RCC 7860 (cell line): ENCODE data around the gene UGCG.
A peak's percentile ranks its signal among the peaks of the same experiment; 100 is the strongest.
"Not testable (repeated sequence)": the region's sequence is repeated elsewhere in the genome, so short reads cannot be mapped to it uniquely, and the experiment has no call there.

Experiments used
- DNase-seq: peaks from one replicate; pipeline ENCODE4 v3.0.0-alpha.2; 2015; ENCODE audit warnings: low spot score
- FAIRE-seq: peaks from 2 replicates; lab custom pipeline; 2012; peaks lifted over from hg19 to GRCh38; lab: Jason Lieb, UNC

Gene UGCG

DNA sequence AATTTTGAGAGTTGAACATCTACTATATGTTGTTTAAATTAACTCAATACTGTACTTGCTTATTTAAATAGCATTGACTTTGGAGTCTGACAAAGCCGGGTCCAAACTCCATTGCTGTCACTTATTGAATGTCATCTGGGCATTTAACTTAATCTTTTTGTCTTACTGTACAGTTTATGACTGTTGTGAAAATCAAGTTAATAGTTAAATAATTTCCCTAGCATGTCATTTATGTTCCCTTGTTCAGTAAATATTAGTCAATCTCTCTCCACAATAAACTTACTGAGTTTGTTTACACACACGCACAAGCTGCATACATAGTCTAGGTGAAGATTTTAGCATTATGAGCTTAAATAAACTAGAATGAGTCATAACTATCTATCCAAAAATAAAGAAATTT, 6.3 kb upstream of the UGCG start:
- no peak for DNase-seq
- FAIRE-seq = no peak

DNA sequence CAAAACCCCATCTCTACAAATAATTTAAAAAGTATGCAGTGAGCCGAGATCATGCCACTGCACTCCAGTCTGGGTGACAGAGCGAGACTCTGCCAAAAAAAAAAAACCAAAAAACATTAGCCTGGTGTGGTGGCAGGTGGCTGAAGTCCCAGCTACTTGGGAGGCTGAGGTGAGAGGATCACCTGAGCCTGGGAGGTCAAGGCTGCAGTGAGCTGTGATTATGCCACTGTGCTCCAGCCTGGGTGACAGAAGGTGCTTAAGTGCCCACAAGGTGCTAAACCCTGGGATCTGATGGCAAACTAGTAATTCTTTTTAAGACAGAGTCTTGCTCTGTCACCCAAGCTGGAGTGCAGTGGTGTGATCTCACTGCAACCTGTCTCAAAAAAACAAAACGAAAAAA, 5.7 kb upstream of the UGCG start:
- not testable (repeated sequence) for DNase-seq, FAIRE-seq

DNA sequence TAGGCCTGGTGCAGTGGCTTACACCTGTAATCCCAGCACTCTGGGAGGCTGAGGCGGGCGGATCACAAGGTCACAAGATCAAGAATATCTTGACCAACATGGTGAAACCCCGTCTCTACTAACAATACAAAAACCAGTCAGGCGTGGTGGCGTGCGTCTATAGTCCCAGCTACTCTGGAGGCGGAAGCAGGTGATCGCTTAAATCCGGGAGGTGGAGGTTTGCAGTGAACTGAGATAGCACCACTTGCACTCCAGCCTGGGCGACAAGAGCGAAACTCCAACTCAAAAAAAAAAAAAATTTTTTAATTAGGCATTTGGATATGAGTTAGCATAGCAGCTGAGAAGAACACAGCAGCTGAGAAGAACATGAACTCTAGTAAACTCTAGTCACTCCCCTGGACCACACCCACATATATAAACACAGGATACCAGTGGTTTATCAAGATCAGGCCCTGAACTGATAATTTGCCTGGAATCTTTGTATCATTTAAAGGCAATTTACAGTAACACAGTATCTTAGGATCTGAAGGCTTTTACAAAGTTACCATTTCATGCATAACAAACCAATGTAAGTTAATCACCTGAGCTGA, 4.6 kb upstream of the UGCG start:
- FAIRE-seq = peak; percentile 47
- DNase-seq = no peak

GRCh38 chr9:111896942-111897600, 457 bp downstream of the UGCG start:
- DNase-seq (no peak), FAIRE-seq (no peak)

- FAIRE-seq = no peak
- DNase-seq = peak; percentile 61
These were observed 1.1 kb downstream of the UGCG start for GRCh38 chr9:111897601-111898137.

- FAIRE-seq (peak; percentile 48), DNase-seq (peak; percentile 54)
These were observed 1.9 kb downstream of the UGCG start for GRCh38 chr9:111898331-111899096.

DNA sequence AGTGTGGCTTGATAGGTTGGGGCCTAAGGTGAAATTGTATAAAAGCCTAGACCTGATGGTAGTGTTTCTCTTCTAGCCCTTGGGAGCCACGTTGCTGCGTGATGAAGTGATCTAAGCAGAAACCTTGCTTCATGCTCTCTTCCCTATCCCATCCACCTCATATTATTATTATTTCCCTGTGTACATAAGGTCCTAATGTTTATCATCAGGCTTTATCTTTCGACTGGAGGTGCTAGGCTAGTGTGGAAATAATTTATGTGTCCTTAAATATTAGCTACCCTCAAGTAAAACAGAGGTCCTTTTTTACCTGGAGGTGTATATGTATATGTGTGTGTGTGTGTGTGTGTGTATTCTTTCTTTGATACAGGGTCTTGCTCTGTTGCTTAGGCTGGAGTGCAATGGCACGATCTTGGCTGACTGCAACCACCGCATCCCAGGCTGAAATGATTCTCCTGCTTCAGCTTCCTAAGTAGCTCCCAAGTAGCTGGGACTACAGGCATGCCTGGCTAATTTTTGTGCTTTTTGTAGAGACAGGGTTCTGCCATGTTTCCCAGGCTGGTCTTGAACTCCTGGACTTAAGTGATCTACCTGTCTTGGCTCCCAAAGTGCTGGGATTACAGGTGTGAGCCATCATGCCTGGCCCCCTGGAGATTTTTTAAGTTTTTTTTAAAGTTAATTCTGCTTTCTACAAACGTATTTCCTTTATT, 3.7 kb downstream of the UGCG start:
- DNase-seq (no peak), FAIRE-seq (no peak)

GRCh38 chr9:111900858-111901612, 4.4 kb downstream of the UGCG start:
- DNase-seq (no peak), FAIRE-seq (no peak)

DNA sequence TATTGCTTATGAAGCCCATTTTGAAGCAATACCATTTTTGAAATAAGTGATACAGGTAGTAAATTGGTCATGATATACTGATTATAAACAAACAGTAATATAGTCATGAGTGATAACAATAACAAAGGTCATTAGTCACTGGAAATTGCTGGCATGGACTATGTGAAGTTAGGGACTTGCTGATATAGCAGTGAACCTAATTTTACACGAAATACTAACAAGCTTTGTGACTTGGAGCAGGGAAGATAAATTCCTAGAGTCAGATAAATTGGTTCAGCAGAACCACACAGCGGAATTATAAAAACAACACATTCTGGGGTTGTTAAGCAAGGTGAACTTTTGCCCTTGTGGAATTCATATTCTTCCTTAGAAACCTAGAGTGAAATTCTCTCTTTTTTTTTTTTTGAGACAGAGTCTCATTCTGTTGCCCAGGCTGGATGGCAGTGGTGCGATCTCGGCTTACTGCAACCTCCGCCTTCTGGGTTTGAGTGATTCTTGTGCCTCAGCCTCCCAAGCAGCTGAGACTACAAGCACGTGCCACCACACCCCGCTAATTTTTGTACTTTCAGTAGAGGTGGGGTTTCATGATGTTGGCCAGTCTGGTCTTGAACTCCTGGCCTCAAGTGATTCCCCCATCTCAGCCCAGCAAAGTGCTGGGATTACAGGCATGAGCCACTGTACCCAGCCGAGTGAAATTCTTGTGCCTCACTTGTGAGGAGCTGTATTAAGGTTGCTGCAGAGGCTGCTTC, 6.0 kb downstream of the UGCG start:
- FAIRE-seq (no peak), DNase-seq (no peak)

DNA sequence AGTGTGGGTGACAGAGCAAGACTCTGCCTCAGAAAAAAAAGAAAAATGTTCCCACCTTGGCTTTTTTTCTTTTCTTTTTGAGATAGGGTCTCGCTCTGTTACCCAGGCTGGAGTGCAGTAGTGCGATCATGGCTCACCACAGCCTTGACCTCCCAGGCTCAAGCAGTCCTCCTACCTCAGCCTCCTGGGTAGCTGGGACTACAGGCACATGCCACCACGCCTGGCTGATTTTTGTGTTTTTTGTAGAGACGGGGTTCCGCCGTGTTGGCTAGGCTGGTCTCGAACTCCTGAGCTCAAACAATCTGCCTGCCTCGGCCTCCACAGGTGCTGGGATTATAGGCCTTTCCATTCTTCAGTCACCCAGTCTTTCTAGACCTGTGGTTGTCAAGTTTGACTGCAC, 6.9 kb downstream of the UGCG start:
- peak; percentile 74 for FAIRE-seq
- DNase-seq = not testable (repeated sequence)

DNA sequence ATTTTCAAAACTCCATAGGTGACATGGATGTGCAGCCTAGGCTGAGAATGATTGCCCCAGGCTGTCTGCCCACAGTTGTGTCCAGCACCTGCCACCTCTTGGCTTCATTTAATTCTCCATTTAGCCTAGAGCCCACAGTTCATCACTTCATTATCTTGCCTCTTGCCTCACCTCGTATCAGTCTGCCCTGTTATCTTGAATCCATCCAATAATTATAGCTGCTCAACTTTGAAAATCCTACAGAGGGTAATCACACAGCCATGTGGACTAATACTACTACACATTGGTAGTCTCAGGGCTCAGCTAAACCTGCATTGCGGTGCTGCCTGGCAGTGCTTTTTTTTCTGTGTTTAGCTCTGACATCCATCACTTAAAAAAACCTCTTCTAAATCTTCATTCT, 7.4 kb downstream of the UGCG start:
- FAIRE-seq = no peak
- DNase-seq = no peak

- FAIRE-seq (no peak), DNase-seq (no peak)
These were observed 8.3 kb downstream of the UGCG start for GRCh38 chr9:111904891-111905291.

DNA sequence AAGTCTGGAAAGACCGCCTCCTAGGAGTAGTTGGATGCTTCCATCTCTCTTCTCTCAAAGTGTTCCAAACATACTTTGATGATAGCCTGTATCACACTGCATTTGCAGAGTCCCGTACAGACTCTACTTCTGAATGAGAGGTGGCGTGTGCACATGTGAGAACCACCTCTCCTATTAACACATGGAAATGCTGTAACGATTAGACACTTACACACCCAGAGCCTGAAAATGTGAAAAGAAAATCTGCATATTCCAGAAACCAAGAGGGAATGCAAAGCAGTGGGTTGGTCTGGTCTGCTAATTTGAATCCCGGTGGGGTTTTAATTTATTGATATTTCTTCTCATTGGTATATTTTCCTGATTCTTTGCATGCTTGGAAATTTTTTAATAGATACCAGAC, 10.5 kb downstream of the UGCG start:
- FAIRE-seq = no peak
- DNase-seq = no peak

GRCh38 chr9:111909444-111909843, 12.8 kb downstream of the UGCG start:
- DNase-seq = no peak
- FAIRE-seq = no peak

DNA sequence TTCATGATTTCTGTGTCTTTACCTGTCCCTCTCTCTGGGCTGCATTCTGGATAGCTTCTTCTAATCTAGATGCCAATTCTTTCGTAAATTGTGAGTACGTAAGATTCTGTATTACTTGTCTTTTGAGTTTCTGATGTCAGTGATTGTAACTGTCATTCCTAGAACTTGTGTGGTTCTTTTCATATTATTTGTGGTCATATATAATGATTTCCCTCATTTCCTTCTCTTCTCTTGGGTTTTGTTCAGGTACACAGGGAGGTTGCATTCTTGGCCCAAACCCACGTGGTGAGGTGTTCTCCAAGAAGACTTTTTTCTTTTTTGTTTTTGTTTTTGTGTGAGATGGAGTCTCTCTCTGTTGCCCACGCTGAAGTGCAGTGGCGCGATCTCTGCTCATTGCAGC, 13.8 kb downstream of the UGCG start:
- no peak for FAIRE-seq
- no peak for DNase-seq

DNA sequence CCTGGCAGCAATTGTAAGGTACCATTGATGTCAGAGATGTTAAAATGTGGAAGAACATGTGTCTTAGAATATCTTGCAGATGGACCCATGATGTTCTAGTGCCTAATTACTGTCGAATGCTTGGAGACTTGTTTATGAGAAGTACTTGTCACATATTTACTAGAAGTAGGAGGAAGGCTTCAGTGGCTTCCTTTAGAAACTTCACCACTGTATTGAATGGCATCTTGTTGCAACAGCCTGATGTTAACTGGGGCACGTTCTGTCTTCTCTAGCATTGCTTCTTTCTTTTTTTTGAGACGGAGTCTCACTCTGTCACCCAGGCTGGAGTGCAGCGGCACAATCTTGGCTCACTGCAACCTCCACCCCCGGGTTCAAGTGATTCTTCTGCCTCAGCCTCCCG, 16.5 kb downstream of the UGCG start:
- DNase-seq (no peak), FAIRE-seq (no peak)

DNA sequence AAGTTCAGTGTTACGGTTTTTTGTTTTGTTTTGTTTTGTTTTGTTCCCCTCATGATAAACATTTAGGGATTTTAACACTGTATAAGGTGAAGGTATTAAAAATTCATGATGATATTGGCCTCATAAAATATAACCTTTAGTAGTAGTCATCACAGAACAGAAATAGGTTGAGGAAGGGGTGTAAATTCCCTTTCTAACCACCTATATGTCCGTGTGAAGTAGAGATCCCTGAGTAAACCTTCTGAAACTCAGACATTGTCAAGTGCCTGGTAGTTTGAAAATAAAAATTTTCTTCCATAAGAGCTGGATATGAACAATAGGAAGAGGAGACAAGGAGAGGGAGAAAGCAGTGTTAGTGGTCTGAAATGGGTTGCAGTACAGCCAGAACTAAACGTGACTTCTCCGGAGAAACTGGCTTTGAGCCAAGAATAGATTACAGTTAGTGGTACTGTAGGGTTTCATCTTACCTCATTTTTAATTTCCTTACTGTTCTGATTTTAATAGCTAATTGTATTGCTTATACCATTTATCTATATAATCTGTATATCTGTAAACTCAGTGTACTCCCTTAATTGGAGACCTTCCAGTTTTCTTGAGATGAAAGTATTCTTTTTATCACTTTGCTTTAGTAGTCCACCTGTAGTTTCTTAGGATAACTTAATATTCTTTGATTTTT, 18.3 kb downstream of the UGCG start:
- DNase-seq (no peak), FAIRE-seq (peak; percentile 53)

- DNase-seq = no peak
- no peak for FAIRE-seq
These were observed 18.8 kb downstream of the UGCG start for GRCh38 chr9:111915425-111915758.

GRCh38 chr9:111916234-111916645, 19.6 kb downstream of the UGCG start:
- FAIRE-seq (no peak), DNase-seq (no peak)
